NAMALWA (cell line): ENCODE results near the gene CHID1.

Experiments
- DNase-seq: peaks from one replicate; pipeline ENCODE4 v3.0.0-alpha.2; 2015; ENCODE audit warnings: low spot score

CHID1 gene

DNA sequence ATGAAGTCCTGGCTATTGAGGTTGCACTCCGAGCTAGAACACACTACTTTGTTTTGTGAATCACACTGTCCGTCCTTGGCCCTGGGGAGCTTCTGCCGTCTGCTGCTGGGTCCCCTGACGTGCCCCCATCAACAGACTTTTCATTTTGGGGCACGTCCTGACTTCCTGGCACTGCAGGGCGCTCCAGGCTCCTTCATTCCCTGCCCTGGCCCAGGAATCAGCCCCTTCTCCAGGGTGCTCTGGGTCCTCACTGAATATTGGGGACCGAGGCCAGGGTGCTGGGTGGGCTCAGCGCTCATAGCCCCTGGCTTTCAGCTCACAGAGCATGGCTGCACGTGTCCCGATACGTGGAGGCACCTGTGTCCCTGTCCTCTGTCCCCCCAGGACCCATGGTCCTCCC, 45.7 kb downstream of the CHID1 start:
- no peak for DNase-seq

DNA sequence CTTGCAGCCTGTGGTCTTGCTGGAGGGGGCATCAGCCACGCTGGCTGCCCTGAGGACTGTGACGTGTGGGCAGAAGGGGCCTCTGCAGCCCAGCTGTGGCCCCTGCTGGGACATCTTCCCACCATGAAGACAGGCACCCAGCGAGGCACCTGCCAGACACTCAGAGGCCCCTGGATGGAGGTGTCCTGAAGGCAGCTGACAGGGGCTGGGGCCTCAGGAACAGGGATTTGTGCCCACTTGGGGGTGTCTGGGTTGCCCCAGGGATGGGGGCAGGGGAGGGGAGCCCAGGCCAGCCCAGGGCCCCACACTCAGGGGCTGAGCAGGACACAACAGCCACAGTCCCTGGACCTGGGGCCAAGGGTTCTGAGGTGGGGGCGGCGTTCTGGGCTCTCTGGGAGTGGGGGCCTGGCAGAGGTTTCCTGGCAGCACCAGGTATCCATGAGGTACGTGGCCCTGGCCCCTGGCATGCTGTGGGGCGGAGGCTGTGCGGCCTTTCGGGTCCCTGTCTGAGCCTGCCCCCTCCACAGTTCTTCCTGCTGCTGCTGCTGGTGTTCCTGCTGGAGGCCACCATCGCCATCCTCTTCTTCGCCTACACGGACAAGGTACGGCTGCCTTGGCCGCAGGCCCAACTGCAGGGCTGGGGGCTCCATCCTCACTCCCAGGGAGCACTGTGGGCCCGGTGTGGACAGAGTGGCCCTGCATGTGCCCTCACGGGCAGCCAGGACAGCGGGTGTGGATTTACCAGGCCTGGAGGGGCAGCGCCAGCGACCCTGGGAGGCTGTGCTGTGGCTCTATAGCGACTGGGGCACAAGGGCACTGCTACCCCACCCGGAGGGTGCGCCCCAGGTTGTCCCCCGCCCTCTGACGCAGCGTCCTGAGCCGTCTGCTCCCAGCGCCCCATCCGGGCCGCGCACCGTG, 46.4 kb downstream of the CHID1 start:
- DNase-seq: no peak

DNA sequence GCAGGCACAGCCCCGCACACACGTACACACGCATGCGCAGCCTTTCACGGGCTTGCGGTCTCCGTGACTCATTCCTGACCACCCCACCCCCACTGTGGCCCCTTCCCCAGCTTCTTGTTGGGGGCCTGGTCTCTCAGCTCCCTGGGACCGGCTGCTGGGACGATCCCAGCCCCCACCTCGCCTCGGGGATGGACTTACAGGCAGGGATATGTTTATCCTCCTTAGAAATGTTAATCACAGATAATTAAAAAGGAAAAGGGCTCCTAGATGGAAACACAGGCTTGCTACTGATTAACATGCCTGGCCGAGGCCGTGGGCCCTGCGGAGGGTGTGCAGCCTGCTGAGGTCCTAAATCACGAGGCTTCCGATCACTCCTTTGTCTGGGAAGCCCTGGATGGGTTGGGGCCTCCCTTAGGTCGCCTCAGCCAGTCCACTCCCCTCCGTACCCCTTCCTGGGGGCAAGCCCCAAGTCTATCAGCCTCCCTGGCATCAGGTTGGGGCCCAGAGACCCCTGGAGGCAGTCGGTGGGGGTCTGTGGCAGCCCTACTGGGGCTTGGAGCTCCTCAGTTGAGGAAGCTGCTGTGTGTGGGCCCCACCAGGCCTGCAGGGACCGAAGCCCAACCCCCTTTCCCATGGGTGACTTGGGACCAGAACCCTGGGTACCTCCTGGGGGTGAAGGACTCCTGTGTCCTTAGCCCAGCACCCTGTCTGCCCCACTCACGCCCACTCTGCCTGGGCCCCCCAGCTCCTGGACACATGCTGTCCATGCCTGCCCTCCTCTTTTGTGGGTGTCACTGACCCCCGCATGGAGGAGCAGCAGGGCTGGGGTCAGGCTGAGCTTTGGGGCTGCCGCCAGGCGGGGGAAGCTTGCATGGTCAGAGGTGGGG, 47.3 kb downstream of the CHID1 start:
- no peak for DNase-seq

DNA sequence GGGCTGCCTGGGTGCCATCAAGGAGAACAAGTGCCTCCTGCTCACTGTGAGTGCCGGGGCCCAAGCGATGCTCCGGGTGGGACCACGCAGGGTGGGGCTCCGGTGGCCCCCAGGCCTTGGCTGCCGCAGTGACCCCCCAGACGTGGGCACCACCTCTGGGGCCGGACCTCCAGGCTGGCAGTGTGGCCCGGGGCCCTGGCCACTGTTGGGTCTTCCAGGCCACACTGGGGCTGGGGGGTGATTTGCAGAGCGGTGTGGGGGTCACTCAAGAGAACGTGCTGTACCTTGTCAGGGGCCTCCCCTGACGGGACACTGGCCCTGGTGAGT, 48.0 kb downstream of the CHID1 start:
- DNase-seq: no peak

DNA sequence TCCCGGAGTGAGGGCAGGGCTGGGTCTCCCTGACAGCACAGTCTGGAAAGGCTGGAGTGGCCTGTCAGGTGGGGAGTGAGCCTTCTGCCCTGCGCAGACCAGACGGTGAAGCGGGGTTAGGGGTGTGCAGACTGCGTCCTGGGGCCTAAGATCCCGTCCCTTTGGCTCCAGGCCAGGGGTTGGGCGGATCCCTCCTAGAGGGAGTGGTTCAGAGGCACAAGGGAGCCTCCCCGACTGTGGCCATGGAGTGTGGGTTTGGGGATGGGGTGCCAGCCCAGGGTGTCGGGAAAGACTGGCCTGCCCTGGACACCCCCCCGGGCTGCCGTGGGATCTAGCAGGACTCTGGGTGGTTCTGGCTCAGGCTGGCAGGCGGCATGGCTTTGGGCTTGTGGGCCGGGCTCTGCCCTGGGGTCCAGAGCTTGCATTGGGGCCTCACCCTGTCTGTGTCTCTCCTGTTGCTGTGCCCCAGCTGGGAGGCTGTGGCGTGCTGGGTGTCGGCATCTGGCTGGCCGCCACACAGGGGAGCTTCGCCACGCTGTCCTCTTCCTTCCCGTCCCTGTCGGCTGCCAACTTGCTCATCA, 48.4 kb downstream of the CHID1 start:
- no peak for DNase-seq

DNA sequence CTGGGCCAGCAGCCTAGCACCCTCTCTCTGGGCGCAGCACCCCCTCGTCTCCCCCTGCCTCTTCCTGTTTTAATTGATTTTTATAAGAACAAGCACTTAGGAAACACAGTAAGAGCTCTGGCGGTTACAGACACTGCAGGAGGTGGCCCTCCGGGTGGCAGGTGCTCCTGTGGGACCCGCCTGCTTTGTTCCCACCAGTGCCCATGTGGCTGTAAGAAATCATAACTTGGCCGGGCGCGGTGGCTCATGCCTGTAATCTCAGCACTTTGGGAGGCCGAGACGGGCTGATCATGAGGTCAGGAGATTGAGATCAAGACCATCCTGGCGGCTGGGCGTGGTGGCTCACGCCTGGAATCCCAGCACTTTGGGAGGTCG, 49.5 kb downstream of the CHID1 start:
- DNase-seq: no peak

DNA sequence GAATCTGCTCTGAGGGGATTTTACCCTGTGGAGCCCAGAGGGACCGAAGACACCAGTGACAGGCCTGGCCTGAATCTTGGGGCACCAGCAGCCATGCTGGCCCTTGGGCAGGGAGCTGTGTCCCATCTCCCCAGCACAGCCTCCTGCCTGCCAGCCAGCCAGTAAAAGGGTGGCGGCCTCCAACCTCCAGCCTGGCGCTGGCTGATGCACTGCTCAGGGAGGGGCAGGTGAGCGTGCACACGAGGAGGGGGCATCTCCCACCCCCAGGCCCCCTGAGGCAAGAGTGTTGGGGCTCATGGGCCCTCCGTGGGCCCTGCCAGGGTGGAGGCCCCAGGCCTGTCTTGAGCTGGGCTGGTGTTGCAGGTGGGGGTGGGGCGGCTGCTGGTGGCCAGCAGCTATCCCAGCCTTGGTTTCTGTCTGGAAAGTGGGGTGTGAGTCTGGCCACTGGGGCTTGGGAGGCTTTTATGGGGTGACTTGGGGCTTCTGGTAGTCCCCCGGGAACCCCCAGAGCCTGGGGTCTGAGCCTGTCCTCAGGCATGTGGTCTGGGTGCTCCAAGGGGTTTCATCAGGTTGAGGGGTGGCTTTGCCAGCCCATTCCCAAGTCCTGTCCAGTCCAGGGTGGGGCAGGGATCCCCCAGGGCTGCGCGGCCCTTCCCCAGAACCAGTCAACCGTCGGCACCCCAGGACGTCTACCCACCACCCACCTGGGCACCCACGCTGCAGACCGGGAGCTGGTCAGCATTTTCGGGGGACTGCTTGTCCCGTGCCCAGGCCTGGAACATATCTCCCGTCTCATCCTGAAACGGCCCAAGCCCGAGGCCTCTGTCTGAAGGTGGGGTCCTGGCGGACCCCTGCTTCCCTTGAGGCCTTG, 50.1 kb downstream of the CHID1 start:
- DNase-seq: no peak

DNA sequence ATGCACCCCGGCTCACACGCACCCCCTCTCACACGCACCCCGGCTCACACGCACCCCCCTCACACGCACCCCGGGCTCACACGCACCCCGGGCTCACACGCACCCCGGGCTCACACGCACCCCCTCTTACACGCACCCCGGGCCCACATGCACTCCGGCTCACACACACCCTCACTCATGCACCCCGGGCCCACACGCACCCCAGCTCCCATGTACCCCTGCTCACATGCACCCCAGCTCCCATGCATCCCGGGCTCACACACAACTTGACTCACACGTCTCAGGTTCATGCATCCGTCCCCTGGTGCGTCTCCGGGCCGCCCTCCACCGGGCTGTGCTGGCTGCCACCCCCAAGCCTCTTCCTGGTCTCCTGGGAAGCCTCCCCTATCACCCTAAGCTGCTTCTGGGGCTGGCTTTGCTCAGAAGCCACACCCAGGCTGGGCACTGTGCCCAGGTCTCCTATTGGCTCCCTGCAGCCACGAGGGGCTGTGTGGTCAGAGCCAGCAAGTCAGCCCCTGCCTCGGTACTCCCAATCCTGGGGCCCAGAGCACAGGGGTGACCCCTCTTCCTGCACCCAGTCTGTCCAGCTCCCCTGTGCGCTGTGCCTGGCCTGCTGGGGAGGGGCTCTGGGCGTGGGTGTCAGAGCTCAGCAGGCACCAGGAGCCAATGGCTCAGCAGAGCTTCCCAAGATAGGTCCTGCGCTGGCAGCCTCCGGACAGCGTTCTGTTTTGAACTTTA, 51.0 kb downstream of the CHID1 start:
- peak; percentile 40 for DNase-seq

DNA sequence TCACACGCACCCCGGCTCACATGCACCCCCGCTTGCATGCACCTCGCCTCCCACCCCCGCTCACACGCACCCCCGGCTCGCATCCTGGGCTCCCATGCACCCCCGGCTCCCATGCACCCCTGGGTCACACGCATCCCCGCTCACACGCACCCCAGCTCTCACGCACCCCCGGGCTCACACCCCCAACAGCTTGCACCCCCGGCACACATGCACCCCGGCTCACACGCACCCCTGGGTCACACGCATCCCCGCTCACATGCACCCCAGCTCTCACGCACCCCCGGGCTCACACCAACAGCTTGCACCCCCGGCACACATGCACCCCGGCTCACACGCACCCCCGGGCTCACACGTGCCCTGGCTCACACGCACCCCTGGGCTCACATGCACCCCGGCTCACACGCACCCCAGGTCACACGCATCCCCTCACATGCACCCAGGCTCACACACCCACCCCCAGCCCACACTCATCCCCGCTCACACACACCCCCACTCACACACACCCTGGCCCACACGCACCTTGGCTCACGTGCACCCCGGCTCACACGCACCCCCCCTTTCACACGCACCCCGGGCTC, 51.8 kb downstream of the CHID1 start:
- DNase-seq: no peak

DNA sequence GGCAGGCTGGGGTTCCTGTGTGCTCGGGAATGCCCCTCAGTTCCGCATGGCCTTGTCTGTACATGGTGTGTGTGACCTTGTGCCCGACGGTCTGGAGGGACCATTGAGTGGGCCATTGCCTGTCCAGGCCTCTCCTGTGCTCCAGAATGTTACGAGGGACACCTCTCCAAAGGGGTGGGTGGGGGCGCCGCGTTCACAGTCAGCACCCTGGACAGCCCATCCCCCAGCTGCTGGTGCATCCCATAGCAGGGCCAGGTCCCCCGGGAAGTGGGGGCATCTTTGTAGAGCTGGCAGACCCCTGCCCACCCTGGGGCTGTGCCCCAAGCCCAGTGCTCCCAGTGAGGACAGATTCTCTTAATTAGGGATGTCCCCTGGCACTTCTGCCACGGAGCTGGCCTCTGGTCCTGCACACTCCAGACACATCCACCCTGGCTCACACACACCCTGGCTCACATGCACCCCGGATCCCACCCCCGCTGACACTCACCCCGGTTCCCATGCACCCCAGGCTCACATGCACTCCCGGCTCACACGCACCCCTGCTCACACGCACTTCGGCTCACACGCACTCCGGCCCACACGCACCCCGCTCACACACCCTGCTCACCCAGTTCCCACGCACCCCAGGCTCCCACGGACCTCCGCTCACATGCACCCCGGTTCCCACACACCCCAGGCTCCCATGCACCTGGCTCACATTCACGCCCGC, 52.4 kb downstream of the CHID1 start:
- DNase-seq: no peak

DNA sequence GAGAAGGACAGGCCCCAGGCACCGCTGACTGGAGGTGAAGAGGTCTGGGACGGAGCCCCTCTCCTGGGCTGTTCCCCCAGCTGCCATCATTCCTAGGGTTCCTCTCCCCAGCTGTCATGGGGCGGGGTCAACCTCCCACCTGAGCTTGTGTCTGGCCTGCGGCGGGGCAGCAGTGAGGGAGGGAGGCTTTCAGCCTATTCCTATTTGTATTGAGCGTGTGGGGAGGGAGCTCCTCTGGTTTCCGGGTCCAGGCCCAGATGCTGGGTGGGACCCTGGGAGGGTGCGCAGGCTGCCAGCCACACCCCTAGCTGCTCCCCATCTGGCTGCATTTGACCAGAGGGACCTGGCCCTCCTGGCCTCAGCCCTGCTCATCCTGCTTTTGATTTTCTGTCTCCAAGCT, 54.2 kb downstream of the CHID1 start:
- DNase-seq: no peak

DNA sequence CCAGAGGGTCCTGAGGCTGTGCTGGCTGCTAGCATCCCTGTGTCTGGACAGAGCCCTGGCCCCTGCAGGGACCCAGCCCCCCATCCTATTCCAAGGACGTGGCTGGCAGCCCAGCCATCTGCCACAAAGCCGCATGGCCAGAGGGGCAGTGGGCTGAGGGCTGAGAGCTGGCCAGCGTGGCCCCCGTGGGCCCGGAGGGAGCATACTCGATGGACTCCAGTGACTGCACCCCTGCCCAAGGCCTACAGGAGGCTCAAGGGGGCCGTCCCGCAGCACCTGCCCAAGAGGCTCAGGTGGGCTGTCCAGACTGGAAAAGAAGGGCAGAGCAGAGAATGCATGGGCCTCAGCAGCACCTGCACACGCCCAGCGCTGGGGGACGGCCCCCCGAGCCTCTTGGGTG, 54.8 kb downstream of the CHID1 start:
- DNase-seq: no peak

DNA sequence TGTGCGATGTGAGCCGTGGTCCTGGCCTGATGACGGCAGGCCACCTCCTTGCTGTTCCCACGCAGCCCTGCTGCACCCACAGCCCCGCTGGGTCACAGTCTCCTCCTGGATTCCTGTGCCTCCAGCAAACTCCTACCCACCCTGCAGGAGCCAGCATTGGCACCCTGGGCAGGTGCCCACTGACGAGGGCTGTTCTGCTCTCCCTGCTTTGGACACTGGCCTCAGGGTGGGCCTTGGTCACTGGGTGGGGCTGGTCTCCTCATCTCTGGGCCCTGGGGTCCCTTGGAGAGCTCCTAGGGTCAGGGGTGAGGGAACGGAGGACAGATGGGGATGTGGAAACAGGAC, 55.3 kb downstream of the CHID1 start:
- DNase-seq: no peak

DNA sequence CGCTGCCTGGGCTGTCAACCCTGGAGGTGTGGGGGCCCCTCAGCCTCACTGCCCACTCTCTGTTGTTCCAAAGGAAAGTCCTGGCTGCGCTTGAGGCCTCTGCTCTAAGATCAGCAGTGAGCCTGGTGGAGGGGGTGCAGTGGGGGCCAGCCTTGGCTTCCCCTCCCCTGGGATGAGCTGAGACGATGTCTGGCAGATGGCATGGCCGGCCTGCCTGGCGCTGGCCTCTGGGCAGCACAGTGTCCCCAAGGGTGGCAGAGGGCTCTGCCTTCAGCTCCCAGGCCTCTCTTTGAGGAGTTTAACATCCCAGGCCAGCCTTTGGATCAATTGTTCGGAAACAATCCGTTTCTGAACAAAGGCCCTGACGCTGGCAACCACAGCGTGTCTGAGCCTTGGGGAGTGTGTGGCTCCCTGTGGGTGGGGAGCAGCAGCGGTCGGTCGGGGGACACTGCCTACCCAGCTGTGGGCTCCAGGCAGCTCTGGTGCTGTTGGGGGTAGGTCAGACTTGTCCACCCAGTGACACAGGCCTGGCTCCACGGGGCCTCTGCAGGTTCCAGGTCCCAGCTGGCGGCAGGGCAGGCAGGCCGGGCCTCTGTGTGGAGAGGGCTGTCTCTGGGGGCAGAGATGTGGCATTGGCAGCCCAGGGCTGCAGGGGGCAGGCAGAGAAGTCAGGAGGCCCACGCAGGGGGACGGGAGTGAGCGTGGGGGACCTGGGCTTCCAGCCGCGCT, 55.8 kb downstream of the CHID1 start:
- no peak for DNase-seq

DNA sequence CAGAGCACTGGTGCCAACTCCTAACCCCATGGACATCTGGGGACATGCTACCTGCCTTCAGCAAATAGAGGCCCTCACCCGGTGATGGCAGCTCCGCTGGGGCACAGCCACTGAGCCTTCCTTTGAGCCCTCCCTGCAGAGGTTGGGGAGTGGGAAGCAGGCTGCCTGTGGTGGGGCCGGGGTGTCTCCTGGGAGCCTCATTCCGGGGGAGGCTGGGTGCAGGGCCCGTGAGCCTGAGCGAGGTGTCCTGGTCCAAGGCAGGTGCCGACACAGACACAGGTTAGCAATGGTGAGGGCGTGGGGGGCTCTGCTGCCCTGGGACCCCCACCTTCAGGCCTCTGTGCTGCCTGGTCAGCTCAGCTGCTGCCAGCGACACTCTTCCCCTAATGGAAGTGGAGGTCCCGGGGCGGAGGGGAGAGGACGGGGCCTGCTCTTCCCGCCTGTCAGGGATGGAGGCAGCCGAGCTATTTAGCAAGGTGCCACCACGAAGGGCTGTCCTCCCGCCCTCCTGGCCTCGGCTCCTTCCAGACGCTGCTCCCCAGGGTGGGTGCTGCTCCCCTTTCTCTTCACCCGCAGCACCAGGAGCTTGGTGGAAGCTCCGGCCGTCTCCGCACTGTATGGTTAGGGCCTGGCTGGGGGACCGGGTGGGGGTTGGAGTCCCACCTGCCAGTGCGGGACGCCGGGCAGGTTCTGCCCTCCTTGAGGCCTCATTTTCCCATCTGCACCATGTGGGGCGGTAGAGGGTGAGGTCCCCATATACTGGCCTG, 56.7 kb downstream of the CHID1 start:
- no peak for DNase-seq

DNA sequence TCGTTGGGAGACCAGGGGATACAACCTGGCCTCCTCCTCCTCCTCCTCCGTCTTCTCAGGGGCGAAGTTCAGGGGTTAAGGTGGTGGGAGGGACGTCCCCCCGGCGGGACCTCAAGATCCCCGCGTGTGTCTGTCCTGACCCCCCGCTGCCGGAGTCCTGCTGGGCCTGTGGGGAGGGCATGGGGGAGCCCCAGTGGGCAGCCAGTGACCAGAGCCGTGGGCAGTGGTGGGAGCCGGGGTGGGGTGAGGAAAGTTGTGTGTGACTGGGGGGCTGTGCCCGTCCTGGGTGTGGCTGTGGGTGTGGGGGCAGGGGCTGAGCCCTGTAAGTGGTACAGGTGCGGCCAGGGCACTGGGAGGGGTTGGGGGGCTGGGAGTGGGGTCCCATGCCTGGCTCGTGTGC, 57.8 kb downstream of the CHID1 start:
- DNase-seq: no peak

DNA sequence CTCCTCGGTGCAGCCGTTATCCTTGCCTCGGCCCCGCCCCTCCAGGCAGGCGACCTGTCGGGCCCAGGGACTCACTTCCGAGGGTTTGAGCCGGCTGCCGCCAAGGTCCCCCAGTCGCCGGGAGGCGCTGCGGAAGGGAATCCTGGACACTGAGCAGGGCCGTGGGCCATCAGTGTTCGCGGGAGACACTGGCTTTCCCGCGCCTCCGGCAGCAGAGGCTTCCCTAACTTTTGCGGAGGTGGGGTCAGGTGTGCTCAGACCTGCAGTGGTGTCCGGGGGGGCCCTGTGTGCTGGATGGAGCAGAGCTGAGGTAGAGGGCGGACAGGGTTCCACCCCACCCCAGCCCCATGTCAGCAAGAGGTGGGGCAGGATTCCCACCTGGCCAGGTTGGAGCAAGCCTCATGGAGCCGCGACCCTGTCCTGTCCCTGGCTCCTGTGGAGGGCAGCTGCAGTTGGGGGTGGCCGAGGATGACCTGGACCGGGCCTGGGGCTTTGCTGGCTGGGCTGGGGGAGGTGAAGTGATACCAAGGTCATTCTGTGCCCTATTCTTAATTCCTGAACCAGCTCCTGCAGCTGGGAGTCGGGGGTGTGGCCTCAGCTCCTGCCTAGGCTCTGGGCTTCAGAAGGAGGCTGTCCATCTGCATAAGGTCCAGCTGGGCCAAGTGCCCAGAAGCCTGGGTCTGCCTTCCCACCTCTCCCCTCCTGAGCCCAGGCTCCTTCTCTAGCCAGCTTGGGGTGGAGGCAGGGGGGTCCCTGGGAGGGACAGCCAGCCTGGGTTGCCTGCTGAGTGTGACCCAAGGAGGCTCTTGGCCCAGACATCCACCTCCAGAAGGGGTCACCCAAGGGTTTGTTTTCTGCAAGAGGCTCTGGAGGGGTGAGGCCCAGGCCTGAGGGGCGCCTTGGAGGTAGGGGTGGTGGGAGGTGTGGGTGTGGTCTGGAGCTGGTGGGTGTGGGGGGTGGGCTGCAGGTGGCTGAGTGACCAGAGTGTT, 59.5 kb downstream of the CHID1 start:
- peak; percentile 59 for DNase-seq
